ENCODE measurements around the gene ZFP57. TPM values are rescaled to one million over a fixed set of nuclear protein-coding genes. Genes with fewer than 3 reads are reported as not detected.

Gene ZFP57
- total and polyA plus RNA-seq, 2 of the 13 experiments (the other 11 are each of a cell fraction or from before 2014, with no cell fraction given): not detected

GRCh38 chr6:29628419-29629281 lies 52.3 kb downstream of the ZFP57 start (continued):
- TF ChIP-seq, protein P1, sequence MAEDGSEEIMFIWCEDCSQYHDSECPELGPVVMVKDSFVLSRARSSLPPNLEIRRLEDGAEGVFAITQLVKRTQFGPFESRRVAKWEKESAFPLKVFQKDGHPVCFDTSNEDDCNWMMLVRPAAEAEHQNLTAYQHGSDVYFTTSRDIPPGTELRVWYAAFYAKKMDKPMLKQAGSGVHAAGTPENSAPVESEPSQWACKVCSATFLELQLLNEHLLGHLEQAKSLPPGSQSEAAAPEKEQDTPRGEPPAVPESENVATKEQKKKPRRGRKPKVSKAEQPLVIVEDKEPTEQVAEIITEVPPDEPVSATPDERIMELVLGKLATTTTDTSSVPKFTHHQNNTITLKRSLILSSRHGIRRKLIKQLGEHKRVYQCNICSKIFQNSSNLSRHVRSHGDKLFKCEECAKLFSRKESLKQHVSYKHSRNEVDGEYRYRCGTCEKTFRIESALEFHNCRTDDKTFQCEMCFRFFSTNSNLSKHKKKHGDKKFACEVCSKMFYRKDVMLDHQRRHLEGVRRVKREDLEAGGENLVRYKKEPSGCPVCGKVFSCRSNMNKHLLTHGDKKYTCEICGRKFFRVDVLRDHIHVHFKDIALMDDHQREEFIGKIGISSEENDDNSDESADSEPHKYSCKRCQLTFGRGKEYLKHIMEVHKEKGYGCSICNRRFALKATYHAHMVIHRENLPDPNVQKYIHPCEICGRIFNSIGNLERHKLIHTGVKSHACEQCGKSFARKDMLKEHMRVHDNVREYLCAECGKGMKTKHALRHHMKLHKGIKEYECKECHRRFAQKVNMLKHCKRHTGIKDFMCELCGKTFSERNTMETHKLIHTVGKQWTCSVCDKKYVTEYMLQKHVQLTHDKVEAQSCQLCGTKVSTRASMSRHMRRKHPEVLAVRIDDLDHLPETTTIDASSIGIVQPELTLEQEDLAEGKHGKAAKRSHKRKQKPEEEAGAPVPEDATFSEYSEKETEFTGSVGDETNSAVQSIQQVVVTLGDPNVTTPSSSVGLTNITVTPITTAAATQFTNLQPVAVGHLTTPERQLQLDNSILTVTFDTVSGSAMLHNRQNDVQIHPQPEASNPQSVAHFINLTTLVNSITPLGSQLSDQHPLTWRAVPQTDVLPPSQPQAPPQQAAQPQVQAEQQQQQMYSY (CRISPR knock-in tag; IDR thresholded peaks at IDR 0.05): peak; percentile 56; the same call in 1 of the 2 replicates
- TF ChIP-seq KAT2B (IDR thresholded peaks at IDR 0.05; ENCODE audit: borderline replicate concordance, low read depth, low read length): no peak
- no peak for TF ChIP-seq ZNF672 (CRISPR knock-in tag; IDR thresholded peaks at IDR 0.05)
- no peak for TF ChIP-seq ZBTB21 (CRISPR knock-in tag; IDR thresholded peaks at IDR 0.05)
- TF ChIP-seq MEIS1 (CRISPR knock-in tag; IDR thresholded peaks at IDR 0.05; ENCODE audit: borderline replicate concordance): peak; percentile 58; the same call in 1 of the 2 replicates
- no peak for TF ChIP-seq ZC3H4 (CRISPR knock-in tag; IDR thresholded peaks at IDR 0.05; ENCODE audit: borderline replicate concordance)
- peak; percentile 37; the same call in 1 of the 2 replicates for TF ChIP-seq ZNF691 (CRISPR knock-in tag; IDR thresholded peaks at IDR 0.05; ENCODE audit: borderline replicate concordance, low read depth)
- TF ChIP-seq, protein P2, sequence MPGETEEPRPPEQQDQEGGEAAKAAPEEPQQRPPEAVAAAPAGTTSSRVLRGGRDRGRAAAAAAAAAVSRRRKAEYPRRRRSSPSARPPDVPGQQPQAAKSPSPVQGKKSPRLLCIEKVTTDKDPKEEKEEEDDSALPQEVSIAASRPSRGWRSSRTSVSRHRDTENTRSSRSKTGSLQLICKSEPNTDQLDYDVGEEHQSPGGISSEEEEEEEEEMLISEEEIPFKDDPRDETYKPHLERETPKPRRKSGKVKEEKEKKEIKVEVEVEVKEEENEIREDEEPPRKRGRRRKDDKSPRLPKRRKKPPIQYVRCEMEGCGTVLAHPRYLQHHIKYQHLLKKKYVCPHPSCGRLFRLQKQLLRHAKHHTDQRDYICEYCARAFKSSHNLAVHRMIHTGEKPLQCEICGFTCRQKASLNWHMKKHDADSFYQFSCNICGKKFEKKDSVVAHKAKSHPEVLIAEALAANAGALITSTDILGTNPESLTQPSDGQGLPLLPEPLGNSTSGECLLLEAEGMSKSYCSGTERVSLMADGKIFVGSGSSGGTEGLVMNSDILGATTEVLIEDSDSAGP (CRISPR knock-in tag; IDR thresholded peaks at IDR 0.05; ENCODE audit: borderline replicate concordance): no peak
- TF ChIP-seq ZNF225 (CRISPR knock-in tag; IDR thresholded peaks at IDR 0.05): no peak
- TF ChIP-seq, protein P3, sequence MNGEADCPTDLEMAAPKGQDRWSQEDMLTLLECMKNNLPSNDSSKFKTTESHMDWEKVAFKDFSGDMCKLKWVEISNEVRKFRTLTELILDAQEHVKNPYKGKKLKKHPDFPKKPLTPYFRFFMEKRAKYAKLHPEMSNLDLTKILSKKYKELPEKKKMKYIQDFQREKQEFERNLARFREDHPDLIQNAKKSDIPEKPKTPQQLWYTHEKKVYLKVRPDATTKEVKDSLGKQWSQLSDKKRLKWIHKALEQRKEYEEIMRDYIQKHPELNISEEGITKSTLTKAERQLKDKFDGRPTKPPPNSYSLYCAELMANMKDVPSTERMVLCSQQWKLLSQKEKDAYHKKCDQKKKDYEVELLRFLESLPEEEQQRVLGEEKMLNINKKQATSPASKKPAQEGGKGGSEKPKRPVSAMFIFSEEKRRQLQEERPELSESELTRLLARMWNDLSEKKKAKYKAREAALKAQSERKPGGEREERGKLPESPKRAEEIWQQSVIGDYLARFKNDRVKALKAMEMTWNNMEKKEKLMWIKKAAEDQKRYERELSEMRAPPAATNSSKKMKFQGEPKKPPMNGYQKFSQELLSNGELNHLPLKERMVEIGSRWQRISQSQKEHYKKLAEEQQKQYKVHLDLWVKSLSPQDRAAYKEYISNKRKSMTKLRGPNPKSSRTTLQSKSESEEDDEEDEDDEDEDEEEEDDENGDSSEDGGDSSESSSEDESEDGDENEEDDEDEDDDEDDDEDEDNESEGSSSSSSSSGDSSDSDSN (CRISPR knock-in tag; IDR thresholded peaks at IDR 0.05): no peak; the same call in 1 of the 2 replicates
- 0 out of 2 replicates have a peak, but pooled peaks have one; percentile 40 for TF ChIP-seq ZNF343 (CRISPR knock-in tag; IDR thresholded peaks at IDR 0.05)
- TF ChIP-seq XRCC5 (optimal IDR thresholded peaks at IDR 0.05; ENCODE audit: low read length): peak; percentile 89
- 0 out of 2 replicates have a peak, but pooled peaks have one; percentile 25 for TF ChIP-seq HOXA5 (CRISPR knock-in tag; IDR thresholded peaks at IDR 0.05)
- TF ChIP-seq, protein P4, sequence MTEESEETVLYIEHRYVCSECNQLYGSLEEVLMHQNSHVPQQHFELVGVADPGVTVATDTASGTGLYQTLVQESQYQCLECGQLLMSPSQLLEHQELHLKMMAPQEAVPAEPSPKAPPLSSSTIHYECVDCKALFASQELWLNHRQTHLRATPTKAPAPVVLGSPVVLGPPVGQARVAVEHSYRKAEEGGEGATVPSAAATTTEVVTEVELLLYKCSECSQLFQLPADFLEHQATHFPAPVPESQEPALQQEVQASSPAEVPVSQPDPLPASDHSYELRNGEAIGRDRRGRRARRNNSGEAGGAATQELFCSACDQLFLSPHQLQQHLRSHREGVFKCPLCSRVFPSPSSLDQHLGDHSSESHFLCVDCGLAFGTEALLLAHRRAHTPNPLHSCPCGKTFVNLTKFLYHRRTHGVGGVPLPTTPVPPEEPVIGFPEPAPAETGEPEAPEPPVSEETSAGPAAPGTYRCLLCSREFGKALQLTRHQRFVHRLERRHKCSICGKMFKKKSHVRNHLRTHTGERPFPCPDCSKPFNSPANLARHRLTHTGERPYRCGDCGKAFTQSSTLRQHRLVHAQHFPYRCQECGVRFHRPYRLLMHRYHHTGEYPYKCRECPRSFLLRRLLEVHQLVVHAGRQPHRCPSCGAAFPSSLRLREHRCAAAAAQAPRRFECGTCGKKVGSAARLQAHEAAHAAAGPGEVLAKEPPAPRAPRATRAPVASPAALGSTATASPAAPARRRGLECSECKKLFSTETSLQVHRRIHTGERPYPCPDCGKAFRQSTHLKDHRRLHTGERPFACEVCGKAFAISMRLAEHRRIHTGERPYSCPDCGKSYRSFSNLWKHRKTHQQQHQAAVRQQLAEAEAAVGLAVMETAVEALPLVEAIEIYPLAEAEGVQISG (CRISPR knock-in tag; IDR thresholded peaks at IDR 0.05): 0 out of 2 replicates have a peak, but pooled peaks have one; percentile 30
- no peak for TF ChIP-seq BORCS8-MEF2B (CRISPR knock-in tag; IDR thresholded peaks at IDR 0.05)
- peak; percentile 30 for TF ChIP-seq ZNF883 (CRISPR knock-in tag; IDR thresholded peaks at IDR 0.05; ENCODE audit: not compliant biosample characterization)
